ENCODE data around the gene UGT8.

GRCh38 chr4:114595207-114595606, 3.4 kb upstream of the UGT8 start:
- TF ChIP-seq CTCF (IDR thresholded peaks at IDR 0.05) (no peak), EZH2 (IDR thresholded peaks at IDR 0.05) (no peak), EZH2phosphoT487 (IDR thresholded peaks at IDR 0.05) (no peak)

Measured in neural progenitor cell (in vitro differentiated cells).